Hematopoietic multipotent progenitor cell treated with erythropoietin and hydrocortisone succinate and interleukin-3 and kit ligand, for 8 days (in vitro differentiated cells): ENCODE data around the gene CBX4.
"Not testable (repeated sequence)": the region's sequence is repeated elsewhere in the genome, so short reads cannot be mapped to it uniquely, and the experiment has no call there.

Source experiments
- DNase-seq: peaks from one replicate; pipeline ENCODE4 v3.0.0-alpha.2; 2015

CBX4 gene

GRCh38 chr17:79859676-79860615, 20.7 kb upstream of the CBX4 start:
- no peak for DNase-seq

- DNase-seq = no peak
Observed at GRCh38 chr17:79857095-79857494, 17.9 kb upstream of the CBX4 start.

DNA sequence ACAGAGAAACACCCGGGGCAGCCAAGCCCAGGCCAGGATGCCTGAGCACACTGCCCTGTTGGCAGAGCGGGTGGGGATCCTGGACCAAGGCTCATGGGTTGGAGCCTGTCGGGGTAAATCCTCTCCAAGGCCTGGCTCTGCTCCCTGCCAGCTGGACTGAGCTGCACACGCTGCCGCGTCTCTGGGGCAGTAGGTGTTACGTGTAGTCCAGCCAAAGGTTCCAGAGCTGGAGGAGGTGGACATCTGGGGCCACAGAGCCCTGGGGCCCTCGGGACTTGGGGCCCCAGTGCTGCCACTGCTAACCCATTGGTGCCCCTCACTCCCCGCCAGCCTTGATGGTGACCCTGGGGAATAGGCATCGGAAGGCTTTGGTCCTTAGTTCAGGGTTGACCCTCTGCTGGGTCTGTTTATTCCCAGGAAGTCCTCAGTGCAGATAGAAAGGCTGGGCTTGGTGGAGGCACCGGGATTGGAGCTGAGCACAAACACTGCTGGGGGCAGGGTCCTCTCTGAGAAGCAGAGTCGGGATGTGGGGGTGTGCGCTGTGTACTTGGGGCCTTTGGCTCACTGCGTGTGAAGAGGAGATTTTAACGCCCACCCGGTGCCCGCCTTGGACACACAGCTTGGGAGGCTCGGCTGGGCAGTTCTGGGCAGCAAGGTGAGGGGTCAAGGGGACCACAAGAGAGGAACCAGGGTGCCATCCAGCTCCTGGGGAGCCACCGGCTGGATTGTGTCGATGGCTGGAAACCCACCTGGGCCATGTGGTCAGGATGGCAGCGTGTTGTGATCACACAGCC, 16.3 kb upstream of the CBX4 start:
- DNase-seq = no peak

- DNase-seq = no peak
Observed at GRCh38 chr17:79854080-79855060, 15.1 kb upstream of the CBX4 start.

GRCh38 chr17:79853168-79853567, 13.9 kb upstream of the CBX4 start:
- DNase-seq = not testable (repeated sequence)

DNA sequence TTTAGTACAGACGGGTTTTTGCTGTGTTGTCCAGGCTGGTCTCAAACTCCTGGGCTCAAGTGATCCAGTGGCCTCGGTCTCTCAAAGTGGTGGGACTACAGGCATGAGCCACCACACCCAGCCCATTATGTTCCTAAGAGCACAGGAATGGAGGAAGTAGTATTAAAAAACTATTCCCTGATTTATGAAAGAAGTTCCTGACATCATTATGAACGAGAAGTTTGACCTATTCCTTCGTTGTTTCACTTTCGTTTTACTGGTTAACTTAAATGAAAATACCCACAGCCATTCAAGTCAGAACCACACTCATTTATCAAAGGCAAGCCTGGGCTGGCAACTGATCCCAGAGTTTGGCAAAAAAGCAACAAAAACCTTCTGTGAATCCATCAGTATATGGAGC, 13.5 kb upstream of the CBX4 start:
- no peak for DNase-seq

DNA sequence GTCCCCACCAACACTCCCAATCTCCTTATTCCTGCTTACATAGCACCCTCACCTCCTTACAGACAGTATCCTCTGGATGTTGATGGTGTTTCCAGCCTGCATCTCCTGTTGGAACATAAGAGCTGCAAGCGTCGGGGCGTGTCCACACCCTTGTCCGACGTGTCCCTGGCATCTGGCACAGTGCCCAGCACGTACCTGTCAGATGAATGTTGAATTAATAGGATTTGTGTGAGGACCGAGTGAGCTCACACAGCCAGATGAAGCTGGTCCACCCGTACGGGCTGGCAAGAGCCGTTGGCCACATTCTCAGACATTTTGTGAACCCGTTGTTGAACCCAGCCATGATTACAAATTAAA, 12.2 kb upstream of the CBX4 start:
- DNase-seq = no peak

GRCh38 chr17:79850571-79851460, 11.6 kb upstream of the CBX4 start:
- no peak for DNase-seq

DNA sequence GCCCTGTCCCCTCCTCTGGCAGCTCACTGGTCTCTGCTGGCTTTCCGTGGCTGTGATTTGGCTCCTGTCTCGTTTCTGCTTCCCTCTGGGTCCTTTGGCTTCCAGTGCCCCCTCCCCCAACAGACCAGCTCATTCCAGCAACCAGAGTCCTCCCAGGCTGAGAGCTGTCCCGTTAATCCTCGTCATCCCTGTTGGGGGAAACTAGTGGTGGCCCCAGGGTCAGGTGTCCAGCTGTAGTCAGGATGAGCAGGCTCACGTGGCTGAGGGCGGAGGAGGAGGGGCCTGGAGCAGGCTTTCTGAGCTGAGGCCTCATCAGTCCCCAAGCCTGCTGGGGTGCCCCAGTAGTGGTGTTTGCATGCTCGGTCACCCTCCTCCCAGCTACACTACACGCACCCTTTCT, 10.7 kb upstream of the CBX4 start:
- no peak for DNase-seq

- no peak for DNase-seq
Observed at GRCh38 chr17:79848370-79848766, 9.1 kb upstream of the CBX4 start.

DNA sequence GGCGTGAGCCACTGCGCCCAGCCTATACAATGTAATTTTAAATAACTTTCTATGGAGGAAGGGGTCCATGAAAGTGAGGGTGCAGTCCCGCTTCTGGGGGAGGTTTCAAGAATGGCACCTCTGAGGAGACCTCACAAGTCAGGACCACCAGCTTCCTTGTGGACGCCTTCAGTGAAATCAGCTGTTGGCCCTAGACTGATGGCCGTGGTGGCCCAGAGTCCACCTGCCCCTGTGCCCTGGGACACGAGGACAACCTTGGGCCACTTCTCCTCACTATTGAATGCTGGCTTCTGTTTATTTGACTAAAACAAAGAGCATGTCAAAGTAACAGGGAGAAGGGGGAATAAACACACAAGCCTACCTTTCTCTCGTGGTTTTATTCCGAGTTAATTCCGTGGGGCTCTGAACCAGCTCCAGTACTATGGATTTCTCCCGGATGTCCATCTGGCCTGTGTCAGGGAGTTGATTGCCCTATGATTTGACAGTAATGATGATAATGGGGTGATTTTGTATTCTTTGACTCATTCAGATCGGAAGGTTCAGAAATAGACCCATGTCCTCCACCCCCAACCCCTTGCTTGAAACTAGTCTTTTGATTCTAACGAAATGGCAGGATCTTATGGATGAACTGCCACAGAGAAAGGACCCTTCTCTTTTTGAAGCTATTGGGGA, 8.6 kb upstream of the CBX4 start:
- no peak for DNase-seq

DNA sequence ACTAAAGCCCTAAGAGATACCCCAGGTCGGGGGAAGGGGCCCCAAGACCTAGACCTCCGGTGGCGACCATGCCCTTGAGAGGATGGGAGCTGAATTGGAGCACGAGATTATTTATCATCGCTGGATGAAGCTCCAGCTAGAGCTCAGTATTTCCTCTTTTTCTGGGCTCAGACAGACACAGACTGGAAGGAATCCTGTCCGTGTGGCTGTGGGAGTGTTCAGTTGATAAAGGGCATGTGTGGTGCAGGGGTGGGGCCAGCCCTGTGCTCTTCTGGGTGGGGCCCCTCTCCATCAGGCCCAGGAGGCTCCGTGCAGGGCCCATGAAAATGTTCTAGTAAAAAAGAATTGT, 6.3 kb upstream of the CBX4 start:
- DNase-seq = peak; percentile 91

DNA sequence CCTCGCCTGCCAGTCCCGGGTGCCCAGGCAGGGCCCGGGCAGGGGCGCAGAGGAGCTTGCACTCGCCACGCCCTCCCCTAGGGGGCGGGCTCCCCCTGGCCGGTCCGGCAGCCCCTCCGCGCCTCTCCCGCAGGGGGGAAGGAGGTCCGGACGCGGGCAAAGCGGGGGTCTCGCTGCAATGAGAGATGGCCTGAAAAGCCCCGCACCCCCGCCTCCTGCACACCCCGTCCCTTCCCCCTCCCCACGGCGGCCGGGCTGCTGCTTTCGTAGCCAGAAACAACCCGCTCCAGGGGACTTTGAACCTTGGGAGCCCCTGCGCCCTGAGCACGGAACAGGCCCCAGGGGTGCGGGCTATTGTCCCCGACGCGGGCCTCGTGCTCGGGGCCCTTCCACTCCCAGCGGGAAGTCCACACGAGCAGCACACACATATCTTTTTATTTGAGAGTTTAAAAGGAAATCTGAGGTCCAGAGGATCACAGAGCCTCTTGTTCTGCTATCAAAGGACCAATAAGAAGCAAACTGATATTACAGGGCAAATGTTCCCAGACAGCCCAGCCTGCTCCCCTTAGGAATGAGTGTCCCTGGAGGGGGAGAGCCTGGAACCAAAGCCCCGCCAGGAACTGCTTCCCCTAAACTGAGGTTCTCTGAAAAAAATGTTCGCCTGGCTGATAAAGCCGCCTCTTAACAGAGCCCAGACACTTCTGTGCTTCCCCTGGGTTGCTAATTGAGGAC, 5.8 kb upstream of the CBX4 start:
- DNase-seq = peak; percentile 31

GRCh38 chr17:79843816-79844800, 4.9 kb upstream of the CBX4 start:
- no peak for DNase-seq

- DNase-seq = no peak
Observed at GRCh38 chr17:79843474-79843815, 4.2 kb upstream of the CBX4 start.

- DNase-seq = peak; percentile 49
Observed at GRCh38 chr17:79842656-79843473, 3.6 kb upstream of the CBX4 start.

DNA sequence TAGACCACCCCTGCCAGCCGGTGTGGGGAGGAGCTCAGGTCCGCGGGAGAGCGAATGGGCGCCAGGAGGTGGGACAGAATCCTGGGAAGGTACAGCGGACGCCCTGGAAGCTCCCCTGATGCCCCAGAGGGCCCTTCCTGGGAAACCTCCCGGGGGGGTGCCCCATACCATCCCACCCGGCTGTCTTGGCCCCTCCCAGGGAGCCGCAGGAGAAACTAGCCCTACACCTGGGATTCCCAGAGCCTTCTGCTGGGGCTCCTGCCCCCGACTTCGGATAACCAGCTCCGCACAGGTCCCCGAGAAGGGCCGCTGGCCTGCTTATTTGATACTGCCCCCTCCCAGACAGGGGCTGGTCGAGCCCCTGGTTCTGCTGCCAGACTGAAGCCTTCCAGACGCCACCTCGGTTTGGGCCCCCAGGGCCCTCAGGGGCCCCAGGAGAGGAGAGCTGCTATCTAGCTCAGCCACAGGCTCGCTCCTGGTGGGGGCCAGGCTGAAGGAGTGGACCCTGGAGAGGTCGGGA, 3.0 kb upstream of the CBX4 start:
- no peak for DNase-seq
